ENCODE measurements around the gene IQCH. TPM values are rescaled to one million over a fixed set of nuclear protein-coding genes. Genes with fewer than 3 reads are reported as not detected.

IQCH gene
- polyA plus RNA-seq, 1 donor (not counting 4 experiments of a cell fraction or from before 2014, with no cell fraction given): 2.6 TPM

GRCh38 chr15:67290319-67290718 lies 35.7 kb downstream of the IQCH start:
- no peak for FAIRE-seq
- Histone ChIP-seq H3K27ac (ENCODE audit: control insufficient read depth, insufficient read depth, low read length) (no peak overlapping the region), H2AFZ (ENCODE audit: control insufficient read depth, low read length) (no peak overlapping the region), H4K20me1 (ENCODE audit: control insufficient read depth, extremely low read depth, insufficient read depth, low read length) (no peaks in the 10 kb centered on the region), H3K79me2 (ENCODE audit: control insufficient read depth, insufficient read depth, low read length) (no peaks in the 10 kb centered on the region), H3K9me3 (ENCODE audit: control insufficient read depth, low read depth, low read length) (no peaks in the 10 kb centered on the region), H3K27me3 (ENCODE audit: control insufficient read depth, extremely low read depth, insufficient read depth, low read length) (no peaks in the 10 kb centered on the region), H3K36me3 (ENCODE audit: control insufficient read depth in 2 of 2, extremely low read depth in 1 of 2, insufficient read depth in 2 of 2, low read length in 2 of 2) (no peaks in the 10 kb centered on the region), H3K4me2 (ENCODE audit: control insufficient read depth, extremely low read depth, insufficient read depth, low read depth, low read length) (no peak overlapping the region), H3K9ac (ENCODE audit: control insufficient read depth, extremely low read depth, insufficient read depth, low read length) (no peak overlapping the region), H3K4me3 (ENCODE audit: control insufficient read depth in 2 of 3, extremely low read depth in 1 of 3, insufficient read depth in 2 of 3, low read depth in 1 of 3, low read length in 3 of 3) (no peak overlapping the region), H3K9me1 (ENCODE audit: control insufficient read depth, extremely low read depth, insufficient read depth, low read length) (no peaks in the 10 kb centered on the region), H3K4me1 (ENCODE audit: control insufficient read depth, extremely low read depth, insufficient read depth, low read length) (no peaks in the 10 kb centered on the region)
- dilution Hi-C loops (cut with MboI; ENCODE audit: extremely low pct_ligation_motif_present, low sequenced_read_pairs): no loop called here
- no peak for TF ChIP-seq CTCF (optimal IDR thresholded peaks at IDR 0.05 in 1 of 3, IDR thresholded peaks at IDR 0.05 in 1 of 3, conservative IDR thresholded peaks at IDR 0.05 in 1 of 3; ENCODE audit: extremely low read depth in 1 of 3, insufficient read depth in 2 of 3, low read length in 3 of 3)
- TF ChIP-seq EZH2 (IDR thresholded peaks at IDR 0.05; ENCODE audit: low read length): no peak
- DNase-seq (ENCODE audit: low read depth, low spot score): no peak

- Histone ChIP-seq H3K9me1 (ENCODE audit: control insufficient read depth, extremely low read depth, insufficient read depth, low read length) (no peaks in the 10 kb centered on the region), H3K9ac (ENCODE audit: control insufficient read depth, extremely low read depth, insufficient read depth, low read length) (no peak overlapping the region), H3K27ac (ENCODE audit: control insufficient read depth, insufficient read depth, low read length) (no peak overlapping the region), H3K27me3 (ENCODE audit: control insufficient read depth, extremely low read depth, insufficient read depth, low read length) (no peaks in the 10 kb centered on the region), H3K36me3 (ENCODE audit: control insufficient read depth in 2 of 2, extremely low read depth in 1 of 2, insufficient read depth in 2 of 2, low read length in 2 of 2) (no peaks in the 10 kb centered on the region), H3K9me3 (ENCODE audit: control insufficient read depth, low read depth, low read length) (no peaks in the 10 kb centered on the region), H3K4me1 (ENCODE audit: control insufficient read depth, extremely low read depth, insufficient read depth, low read length) (no peaks in the 10 kb centered on the region), H3K79me2 (ENCODE audit: control insufficient read depth, insufficient read depth, low read length) (no peaks in the 10 kb centered on the region), H2AFZ (ENCODE audit: control insufficient read depth, low read length) (no peak overlapping the region), H3K4me2 (ENCODE audit: control insufficient read depth, extremely low read depth, insufficient read depth, low read depth, low read length) (no peak overlapping the region), H3K4me3 (ENCODE audit: control insufficient read depth in 2 of 3, extremely low read depth in 1 of 3, insufficient read depth in 2 of 3, low read depth in 1 of 3, low read length in 3 of 3) (no peak overlapping the region), H4K20me1 (ENCODE audit: control insufficient read depth, extremely low read depth, insufficient read depth, low read length) (no peaks in the 10 kb centered on the region)
- DNase-seq (ENCODE audit: low read depth, low spot score) (no peak), FAIRE-seq (no peak)
- TF ChIP-seq EZH2 (IDR thresholded peaks at IDR 0.05; ENCODE audit: low read length) (no peak), CTCF (optimal IDR thresholded peaks at IDR 0.05 in 1 of 3, IDR thresholded peaks at IDR 0.05 in 1 of 3, conservative IDR thresholded peaks at IDR 0.05 in 1 of 3; ENCODE audit: extremely low read depth in 1 of 3, insufficient read depth in 2 of 3, low read length in 3 of 3) (no peak)
- dilution Hi-C loops (cut with MboI; ENCODE audit: extremely low pct_ligation_motif_present, low sequenced_read_pairs): no loop called here
Observed at GRCh38 chr15:67296188-67296587, 41.6 kb downstream of the IQCH start.
